GM12864 (cell line): Measurements from ENCODE around the gene TPO.

Experiments used
- DNase-seq: peaks from one replicate; pipeline ENCODE4 v3.0.0-alpha.2; 2011; ENCODE audit warnings: low read depth
- H3K4me3 ChIP-seq: 2 replicates; pipeline ENCODE4 v1.5.1; 2011; ENCODE audit warnings: mild to moderate bottlenecking, low read depth, low read length, control low read depth
- TF ChIP-seq, protein P1 (sequence below): IDR thresholded peaks from 2 replicates; pipeline ENCODE4 v1.5.1; 2011; ENCODE audit warnings: low read depth, mild to moderate bottlenecking, moderate library complexity, low read length, control low read depth, inconsistent platforms; ENCODE audit errors: missing control alignments

The TPO gene

DNA sequence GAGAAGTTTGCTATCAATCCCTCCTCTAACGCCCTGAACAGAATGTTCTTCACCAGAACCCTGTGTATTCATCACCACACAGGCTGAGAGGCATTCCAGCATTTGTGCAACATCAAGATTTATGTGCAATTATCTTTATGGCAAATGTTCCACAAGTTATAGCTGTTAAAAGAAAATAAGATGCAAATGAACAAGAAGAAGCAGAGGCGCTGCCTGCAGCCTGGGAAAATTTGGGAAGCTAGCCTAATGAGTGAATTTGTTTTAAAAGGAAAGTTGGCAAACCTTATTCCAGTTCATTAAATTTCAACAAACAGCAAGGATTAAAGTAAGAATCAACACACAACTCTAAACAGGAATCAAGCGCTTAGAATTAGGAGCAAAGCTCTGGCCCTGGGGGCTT lies 5.3 kb downstream of the TPO start:
- no peak overlapping the region for H3K4me3 ChIP-seq
- TF ChIP-seq, protein P1, sequence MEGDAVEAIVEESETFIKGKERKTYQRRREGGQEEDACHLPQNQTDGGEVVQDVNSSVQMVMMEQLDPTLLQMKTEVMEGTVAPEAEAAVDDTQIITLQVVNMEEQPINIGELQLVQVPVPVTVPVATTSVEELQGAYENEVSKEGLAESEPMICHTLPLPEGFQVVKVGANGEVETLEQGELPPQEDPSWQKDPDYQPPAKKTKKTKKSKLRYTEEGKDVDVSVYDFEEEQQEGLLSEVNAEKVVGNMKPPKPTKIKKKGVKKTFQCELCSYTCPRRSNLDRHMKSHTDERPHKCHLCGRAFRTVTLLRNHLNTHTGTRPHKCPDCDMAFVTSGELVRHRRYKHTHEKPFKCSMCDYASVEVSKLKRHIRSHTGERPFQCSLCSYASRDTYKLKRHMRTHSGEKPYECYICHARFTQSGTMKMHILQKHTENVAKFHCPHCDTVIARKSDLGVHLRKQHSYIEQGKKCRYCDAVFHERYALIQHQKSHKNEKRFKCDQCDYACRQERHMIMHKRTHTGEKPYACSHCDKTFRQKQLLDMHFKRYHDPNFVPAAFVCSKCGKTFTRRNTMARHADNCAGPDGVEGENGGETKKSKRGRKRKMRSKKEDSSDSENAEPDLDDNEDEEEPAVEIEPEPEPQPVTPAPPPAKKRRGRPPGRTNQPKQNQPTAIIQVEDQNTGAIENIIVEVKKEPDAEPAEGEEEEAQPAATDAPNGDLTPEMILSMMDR, result no peak
- no peak for DNase-seq

DNA sequence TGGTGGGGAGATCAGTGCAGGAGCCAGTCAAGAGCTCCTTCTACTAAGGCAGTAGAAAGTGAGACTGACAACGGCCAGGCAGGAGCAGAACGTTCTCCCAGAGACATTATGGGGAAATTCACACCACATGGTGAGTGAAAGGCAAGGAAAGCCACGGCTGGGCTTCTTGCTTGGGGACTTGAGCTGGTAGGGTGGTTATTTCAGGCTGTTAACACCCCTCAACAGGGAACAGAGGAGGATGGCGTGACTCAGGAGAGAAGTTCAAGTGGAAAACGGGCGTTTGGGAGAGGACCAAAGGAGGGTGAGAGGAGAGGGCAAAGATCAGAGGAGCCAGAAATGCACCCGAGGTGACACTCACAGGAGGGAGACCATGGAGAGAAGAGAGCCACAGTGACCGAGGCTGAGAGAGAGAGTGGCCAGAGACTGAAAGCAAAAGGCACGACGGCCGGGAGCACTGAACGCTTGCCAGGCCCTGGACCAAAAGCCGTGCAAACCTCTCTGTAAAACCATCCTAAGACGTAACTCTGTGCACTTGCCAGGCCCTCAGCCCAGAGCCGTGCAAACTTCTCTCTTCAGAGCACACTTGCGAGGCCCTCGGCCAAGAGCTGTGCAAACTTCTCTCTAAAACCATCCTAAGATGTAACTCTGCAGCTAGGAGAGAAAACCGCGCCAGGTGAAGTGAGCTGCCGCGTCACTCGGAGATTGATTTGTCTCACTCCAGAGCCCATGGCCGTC lies 7.7 kb downstream of the TPO start:
- no peak for DNase-seq
- no peak overlapping the region for H3K4me3 ChIP-seq
- TF ChIP-seq, protein P1, result no peak

DNA sequence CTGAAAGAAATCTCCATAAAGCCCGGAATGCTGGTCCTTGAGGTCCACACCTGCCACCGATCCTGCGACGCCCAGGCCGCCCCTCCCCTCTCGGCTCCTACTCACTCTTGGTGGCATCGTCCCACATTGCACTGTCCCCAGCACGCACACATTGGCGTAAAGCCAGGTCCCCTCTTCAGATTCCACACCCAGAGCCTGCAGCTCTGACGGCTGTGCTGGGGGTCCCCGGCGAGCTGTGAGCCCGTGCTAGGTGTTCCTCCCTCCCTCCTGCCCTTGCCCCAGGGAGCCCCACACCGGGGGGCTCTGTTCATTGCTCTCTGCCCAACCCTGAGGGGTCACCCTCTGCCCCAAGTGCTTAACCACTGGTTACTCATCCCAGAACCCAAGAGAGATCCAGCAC lies 8.5 kb downstream of the TPO start:
- H3K4me3 ChIP-seq, result no peak overlapping the region
- TF ChIP-seq, protein P1, result no peak
- DNase-seq, result no peak

DNA sequence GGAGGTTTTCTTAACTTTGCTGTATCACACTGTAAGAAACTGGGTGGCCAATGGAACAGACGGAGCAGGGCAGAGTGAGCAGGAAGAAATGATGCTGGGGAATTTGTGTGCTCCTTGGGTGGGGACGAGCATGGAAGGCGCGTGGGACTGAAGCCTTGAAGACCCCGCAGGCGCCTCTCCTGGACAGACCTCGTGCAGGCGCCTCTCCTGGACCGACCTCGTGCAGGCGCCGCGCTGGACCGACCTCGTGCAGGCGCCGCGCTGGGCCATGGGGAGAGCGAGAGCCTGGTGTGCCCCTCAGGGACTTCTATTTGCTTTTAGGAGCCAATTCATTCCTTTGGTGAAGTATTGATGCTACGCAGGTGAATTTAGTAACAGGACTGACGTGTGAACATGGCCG lies 8.9 kb downstream of the TPO start:
- DNase-seq, result no peak
- TF ChIP-seq, protein P1, result no peak
- H3K4me3 ChIP-seq, result no peak overlapping the region

DNA sequence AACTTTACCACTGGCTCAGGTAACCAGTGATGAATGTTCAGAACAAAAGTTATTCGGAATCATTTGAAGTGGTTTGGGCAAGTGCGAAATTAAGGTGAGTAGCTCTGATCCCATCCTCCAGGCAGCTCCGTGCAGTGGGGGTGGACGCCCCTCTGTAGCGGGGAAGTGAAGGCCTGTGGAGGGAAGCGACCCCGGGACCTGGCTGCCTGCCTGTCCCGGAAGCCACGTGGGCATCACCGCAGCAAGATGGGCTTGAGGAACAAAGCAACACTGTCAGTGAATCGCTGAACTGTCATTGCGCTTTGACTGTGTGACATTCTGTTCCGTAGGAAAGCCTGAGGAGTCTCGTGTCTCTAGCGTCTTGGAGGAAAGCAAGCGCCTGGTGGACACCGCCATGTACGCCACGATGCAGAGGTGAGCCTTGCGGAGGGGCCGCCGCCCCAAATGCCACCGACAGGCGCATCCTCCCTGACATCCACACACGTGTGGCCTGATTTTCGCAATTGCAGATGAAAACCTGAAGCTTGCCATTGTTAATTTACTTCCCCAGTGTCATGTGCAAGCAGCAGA lies 9.5 kb downstream of the TPO start:
- TF ChIP-seq, protein P1, result no peak
- no peak overlapping the region for H3K4me3 ChIP-seq
- no peak for DNase-seq

DNA sequence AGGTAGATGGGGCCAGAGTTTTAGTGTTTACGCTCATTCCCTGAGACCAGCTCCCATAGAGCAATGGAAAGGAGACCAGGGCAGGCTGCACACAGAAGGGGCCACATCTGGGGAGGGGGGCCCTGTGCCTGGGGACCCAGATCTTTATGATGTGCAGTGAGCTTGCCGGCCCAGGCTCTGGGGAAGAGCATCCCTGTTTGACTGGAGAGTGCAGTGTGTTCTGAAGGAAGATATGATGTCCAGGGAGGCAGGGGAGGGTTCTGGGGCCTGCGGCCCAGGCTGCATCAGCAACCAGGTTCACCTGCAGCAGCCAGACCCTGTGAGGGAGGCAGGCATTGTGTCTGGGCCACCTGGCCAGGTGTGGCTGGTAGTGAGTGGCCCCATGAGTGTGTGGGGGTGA lies 13.8 kb downstream of the TPO start:
- TF ChIP-seq, protein P1, result no peak
- DNase-seq, result no peak
- no peak overlapping the region for H3K4me3 ChIP-seq

DNA sequence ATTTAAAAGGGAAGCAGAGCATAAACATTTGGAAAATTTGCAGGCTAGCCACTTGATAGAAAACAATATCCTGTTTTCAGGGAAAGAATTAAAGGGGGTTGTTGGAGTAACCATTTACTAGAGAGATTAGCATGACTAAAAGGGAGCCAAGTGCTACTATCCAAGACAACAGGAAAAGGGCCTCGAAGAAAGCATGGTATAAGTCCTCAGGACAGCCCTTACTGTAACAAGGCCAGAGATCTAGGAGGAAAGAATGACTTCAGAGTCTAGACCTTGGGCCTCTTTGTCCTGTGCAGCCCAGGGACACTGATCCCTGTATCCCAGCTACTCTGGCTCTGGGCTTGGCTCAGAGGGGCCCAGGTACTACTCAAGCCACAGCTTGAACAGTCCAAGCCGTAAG lies 16.6 kb downstream of the TPO start:
- no peak overlapping the region for H3K4me3 ChIP-seq
- TF ChIP-seq, protein P1, result no peak
- DNase-seq, result no peak
